ENCODE results near the gene TCL1A.
"Not testable (repeated sequence)": the region's sequence is repeated elsewhere in the genome, so short reads cannot be mapped to it uniquely, and the experiment has no call there.

Gene TCL1A

DNA sequence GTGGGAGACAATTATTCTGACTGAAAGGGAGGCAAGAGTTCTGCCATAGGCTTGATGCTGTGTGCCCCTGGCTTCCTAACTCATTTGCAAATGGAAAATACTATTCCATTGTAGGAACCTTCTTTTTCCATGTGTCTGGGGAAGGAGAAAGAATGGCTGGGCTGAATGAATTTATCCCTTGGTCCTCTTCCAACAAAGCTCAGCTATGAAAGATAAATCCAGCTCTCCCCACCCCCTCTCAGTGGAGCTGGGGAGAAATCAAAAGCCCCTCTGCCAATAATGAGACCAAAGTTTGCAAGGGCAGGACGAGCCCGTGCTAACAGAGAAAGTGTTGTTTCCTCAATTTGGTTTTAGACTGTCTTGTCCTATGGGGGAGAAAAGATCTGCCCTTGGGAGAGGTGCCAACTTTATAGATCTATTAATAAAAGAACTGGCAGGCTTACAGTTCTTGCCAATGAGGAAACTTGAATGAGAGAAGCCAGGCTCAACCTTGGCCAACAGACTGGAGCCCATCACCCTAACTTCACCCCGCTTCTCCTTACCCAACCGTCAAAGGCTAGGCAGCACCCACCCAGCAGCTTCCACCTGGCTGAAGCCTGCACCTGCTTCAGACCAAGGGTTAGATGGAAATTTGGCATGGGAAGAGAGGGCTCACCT is 36.6 kb downstream of the TCL1A start:
- no peak for DNase-seq (ENCODE audit: low spot score)

- DNase-seq (ENCODE audit: low spot score) = no peak
Measured at GRCh38 chr14:95675486-95675885, 38.4 kb downstream of the TCL1A start.

DNA sequence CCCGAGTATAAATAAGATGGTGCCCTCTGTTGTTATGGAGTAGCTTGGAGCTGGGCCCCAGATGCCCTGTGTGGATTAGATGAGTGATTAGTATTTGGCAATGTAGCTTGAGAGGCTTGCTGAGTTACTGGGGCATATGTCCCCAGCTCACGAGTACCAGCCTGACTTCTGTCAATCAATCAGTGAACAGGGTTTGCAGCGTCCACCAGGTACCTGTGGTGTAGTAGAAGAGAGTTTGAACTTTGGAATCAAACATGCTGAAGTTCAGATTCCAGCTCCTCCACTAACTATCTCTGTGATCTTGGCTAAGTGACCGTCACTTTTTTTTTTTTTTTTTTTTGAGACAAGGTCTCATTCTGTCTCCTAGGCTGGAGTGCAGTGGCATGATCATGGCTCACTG is 39.3 kb downstream of the TCL1A start:
- DNase-seq (ENCODE audit: low spot score) = no peak

DNA sequence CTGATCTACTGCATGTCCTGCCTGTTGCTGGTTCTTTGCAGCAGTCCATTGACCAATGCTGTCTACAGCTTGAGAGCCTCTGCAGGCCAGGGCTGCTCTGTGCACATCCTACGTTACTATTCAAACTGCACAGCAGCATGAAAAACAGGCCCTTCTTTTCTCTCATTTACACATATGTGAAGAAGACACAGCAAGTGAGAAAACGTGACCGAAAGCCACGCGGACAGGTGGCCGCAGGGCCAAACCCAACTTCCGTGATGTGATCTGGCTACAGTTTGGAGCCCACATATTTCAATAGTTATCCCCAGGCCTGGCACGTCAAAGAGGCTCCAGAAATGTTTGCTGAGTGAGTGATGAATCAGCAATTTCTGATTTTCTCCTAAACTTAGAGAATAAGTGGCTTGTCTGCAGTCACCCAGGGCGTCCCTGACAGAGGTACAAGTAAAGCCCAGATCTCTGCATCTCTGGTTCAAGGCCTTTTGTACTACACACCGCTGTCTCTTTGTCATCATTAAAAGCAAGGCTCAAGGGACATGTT is 45.6 kb downstream of the TCL1A start:
- DNase-seq (ENCODE audit: low spot score) = no peak

DNA sequence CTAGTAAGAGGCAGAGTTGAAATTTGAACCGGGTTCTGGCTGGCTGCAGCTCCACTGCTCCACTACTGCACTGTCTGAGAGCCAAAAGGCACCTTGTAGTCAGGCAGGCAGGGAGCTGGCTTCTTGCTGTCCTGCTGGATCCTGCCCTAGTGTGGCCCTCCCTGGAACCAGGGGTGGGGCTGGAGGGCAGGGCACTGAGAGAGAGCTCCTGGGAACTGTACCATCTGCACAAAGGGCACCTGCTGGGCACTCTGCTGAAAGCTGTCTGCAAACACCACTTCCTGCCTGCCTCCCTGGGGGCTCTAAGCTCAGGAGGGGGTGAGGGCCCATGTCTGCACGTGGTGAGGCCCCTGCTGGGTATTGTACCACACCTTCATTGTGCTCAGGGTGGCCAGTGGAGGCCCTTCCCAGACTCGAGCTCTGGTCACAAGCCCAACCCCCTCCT is 46.7 kb downstream of the TCL1A start:
- no peak for DNase-seq (ENCODE audit: low spot score)

GRCh38 chr14:95666450-95666849 is 47.5 kb downstream of the TCL1A start:
- no peak for DNase-seq (ENCODE audit: low spot score)

GRCh38 chr14:95665530-95665929 is 48.4 kb downstream of the TCL1A start:
- not testable (repeated sequence) for DNase-seq (ENCODE audit: low spot score)

GRCh38 chr14:95664546-95664945 is 49.4 kb downstream of the TCL1A start:
- no peak for DNase-seq (ENCODE audit: low spot score)

DNA sequence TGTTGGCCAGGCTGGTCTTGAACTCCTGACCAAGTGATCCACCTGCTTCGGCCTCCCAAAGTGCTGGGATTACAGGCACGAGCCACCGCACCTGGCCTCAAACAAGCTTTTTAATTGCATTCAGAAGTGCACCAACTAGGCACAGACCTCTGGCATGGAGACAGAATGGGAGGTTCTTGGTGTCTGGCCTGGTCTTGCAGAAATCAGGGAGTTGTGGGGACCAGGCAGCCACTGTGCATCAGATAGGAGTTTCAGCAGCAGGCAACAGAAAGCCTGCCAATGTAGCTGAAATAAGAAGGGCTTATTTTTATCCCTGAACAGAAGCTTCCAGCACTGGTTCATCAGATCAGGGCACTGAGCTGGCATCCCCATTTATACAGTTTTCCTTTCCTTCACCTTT is 49.9 kb downstream of the TCL1A start:
- DNase-seq (ENCODE audit: low spot score) = no peak

DNA sequence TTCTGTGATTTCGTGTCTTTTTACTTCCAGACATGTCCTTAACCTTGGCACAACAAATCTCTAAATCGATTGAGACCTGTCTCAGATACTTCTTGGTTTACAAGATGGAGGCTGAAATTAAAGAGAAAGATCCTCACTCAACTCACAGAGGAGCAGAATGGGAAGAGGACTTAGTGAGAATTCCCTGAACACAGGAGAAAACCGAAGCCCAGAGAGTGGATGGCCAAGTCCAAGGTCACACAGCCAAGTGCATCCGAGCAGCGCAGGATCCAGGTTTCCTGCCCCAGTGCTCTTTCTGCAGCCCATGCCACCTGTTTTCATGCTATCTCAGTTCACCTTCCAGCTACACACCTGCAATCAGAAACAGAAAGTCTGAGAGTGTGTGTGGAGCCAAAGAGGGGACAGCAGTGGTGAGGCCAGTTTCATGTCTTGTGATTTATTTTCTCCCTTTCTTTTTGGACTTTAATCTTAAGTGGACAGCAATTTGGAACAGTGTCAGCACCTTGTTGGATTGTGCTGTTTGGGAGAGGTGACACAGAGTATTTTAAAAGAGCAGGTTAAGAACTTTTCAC is 50.6 kb downstream of the TCL1A start:
- no peak for DNase-seq (ENCODE audit: low spot score)

GRCh38 chr14:95662376-95663186 is 51.3 kb downstream of the TCL1A start:
- DNase-seq (ENCODE audit: low spot score) = no peak

DNA sequence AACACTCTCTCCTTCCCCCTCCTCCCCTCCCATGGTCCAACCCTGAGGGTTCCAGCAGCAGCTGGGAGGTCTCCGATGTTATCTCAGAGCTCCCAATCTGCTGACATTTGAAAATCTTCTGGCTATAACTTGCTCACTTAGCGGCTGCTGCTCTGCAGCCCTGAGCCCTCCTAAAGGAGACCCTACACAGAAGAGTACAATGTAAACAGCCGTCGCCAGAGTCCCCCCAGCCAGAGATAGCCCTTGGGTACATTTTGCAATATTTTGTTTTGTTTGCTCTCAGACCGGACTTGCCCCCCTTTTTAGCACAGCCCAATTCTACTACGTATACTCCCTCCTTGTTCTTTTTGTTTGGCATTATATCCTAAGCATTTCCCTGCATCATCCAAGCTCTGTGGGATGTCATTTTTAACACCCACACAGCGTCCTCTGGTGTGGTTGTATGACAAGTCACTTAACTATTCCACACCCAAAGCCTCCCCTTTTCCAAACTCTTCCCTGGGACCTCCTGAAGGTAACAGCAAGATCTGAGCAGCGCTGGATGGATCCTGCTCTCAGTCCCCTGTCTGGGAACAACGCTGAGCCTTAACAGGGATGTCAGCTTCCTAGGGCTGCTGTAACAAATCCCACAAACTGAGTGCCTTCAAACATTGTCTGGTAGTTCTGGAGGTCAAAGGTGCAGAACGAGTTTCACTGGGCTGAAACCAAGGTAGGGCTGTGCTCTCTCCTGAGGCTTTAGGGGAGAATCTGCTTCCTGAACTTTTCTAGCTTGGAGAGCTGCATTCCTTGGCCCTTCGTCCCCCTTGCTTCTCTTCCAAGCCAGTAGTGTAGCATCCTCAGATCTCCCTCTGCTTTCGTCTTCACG is 53.0 kb downstream of the TCL1A start:
- DNase-seq (ENCODE audit: low spot score) = no peak

- no peak for DNase-seq (ENCODE audit: low spot score)
Measured at GRCh38 chr14:95659990-95660385, 53.9 kb downstream of the TCL1A start.

Data from GM03348 (cell line).